SK-N-SH treated with all-trans-retinoic acid at 6 μM for 48 hours (cell line): ENCODE results near the gene CACNA1H.
"Not testable (repeated sequence)": the region's sequence is repeated elsewhere in the genome, so short reads cannot be mapped to it uniquely, and the experiment has no call there.

Experiments
- BACH2 ChIP-seq: fragments of 250-450 bp; sonication (Bioruptor Pico); IDR thresholded peaks from 2 replicates; pipeline ENCODE4 v1.9.0; 2021; ENCODE audit warnings: mild to moderate bottlenecking, borderline replicate concordance
- ESRRG ChIP-seq: fragments of 250-450 bp; sonication (Bioruptor Pico); IDR thresholded peaks from 2 replicates; pipeline ENCODE4 v1.6.1; 2021; ENCODE audit warnings: mild to moderate bottlenecking
- GLIS3 ChIP-seq: fragments of 250-450 bp; sonication (Bioruptor Pico); IDR thresholded peaks from 2 replicates; pipeline ENCODE4 v1.5.0; 2020; ENCODE audit warnings: mild to moderate bottlenecking, moderate library complexity
- OSR1 ChIP-seq: fragments of 250-450 bp; sonication (Bioruptor Pico); IDR thresholded peaks from 2 replicates; pipeline ENCODE4 v1.8.0; 2022; ENCODE audit warnings: moderate library complexity, mild to moderate bottlenecking, inconsistent platforms
- PPARA ChIP-seq: fragments of 250-450 bp; sonication (Bioruptor Pico); IDR thresholded peaks from 2 replicates; pipeline ENCODE4 v1.5.0; 2020; ENCODE audit warnings: mild to moderate bottlenecking, borderline replicate concordance
- RARB ChIP-seq: fragments of 250-450 bp; sonication (Bioruptor Pico); IDR thresholded peaks from 2 replicates; pipeline ENCODE4 v1.8.0; 2021; ENCODE audit warnings: mild to moderate bottlenecking, moderate library complexity
- ZFP3 ChIP-seq: fragments of 250-450 bp; sonication (Bioruptor Pico); IDR thresholded peaks from 2 replicates; pipeline ENCODE4 v1.5.0; 2020; ENCODE audit warnings: mild to moderate bottlenecking, moderate library complexity
- ZFP30 ChIP-seq: fragments of 450-650 bp; formaldehyde crosslinking; IDR thresholded peaks from 2 replicates; pipeline ENCODE4 v1.5.0; 2022; ENCODE audit warnings: mild to moderate bottlenecking, moderate library complexity
- ZNF565 ChIP-seq: fragments of 450-650 bp; formaldehyde crosslinking; conservative IDR thresholded peaks from 2 replicates; pipeline ENCODE4 v1.5.0; 2020; ENCODE audit warnings: low read depth, mild to moderate bottlenecking, moderate library complexity
- ZNF8 ChIP-seq: fragments of 450-650 bp; formaldehyde crosslinking; IDR thresholded peaks from 2 replicates; pipeline ENCODE4 v1.5.0; 2020; ENCODE audit warnings: mild to moderate bottlenecking, moderate library complexity
- TF ChIP-seq, protein P1 (sequence below): fragments of 250-450 bp; sonication (Bioruptor Pico); IDR thresholded peaks from 2 replicates; pipeline ENCODE4 v1.8.0; 2020; ENCODE audit warnings: mild to moderate bottlenecking, moderate library complexity, borderline replicate concordance
- TF ChIP-seq, protein P2 (sequence below): fragments of 250-450 bp; sonication (Bioruptor Pico); IDR thresholded peaks from 2 replicates; pipeline ENCODE4 v1.5.0; 2020; ENCODE audit warnings: mild to moderate bottlenecking, moderate library complexity

DNA sequence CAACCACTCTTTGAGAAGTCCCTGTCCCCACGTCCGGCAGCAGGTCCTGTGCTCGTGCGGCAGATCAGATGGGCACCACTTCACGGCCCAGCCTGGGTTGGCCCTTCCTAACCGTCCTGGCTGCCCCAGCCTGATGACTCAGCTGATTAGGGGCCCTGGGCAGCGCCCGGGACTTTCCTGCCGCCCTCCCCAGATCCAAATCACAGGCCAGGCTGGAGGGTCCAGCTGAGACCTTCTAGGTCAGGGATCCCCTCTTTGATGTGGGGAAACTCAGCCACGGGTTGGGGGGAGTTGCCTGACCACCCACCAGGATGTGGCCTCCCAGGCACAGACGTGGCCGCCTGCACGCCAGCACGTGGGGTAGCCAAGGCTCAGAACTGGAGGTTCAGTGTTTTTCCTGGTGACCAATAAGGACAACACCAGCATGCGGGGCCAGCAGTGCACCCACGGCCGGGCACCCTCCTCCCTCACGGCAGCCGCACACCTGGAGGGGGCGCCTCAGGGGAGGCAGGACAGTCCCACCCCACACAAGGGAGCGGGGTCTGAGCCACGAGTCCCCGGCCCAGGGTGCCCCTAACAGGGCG is 72.9 kb downstream of the CACNA1H start:
- TF ChIP-seq PPARA (CRISPR knock-in tag); ZNF565 (CRISPR knock-in tag); RARB (CRISPR knock-in tag); OSR1; ESRRG; BACH2; ZFP3 (CRISPR knock-in tag); ZFP30 (CRISPR knock-in tag); ZNF8; GLIS3 (CRISPR knock-in tag): not testable (repeated sequence)
- TF ChIP-seq, protein P1, sequence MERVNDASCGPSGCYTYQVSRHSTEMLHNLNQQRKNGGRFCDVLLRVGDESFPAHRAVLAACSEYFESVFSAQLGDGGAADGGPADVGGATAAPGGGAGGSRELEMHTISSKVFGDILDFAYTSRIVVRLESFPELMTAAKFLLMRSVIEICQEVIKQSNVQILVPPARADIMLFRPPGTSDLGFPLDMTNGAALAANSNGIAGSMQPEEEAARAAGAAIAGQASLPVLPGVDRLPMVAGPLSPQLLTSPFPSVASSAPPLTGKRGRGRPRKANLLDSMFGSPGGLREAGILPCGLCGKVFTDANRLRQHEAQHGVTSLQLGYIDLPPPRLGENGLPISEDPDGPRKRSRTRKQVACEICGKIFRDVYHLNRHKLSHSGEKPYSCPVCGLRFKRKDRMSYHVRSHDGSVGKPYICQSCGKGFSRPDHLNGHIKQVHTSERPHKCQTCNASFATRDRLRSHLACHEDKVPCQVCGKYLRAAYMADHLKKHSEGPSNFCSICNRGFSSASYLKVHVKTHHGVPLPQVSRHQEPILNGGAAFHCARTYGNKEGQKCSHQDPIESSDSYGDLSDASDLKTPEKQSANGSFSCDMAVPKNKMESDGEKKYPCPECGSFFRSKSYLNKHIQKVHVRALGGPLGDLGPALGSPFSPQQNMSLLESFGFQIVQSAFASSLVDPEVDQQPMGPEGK (CRISPR knock-in tag), result not testable (repeated sequence)
- TF ChIP-seq, protein P2, sequence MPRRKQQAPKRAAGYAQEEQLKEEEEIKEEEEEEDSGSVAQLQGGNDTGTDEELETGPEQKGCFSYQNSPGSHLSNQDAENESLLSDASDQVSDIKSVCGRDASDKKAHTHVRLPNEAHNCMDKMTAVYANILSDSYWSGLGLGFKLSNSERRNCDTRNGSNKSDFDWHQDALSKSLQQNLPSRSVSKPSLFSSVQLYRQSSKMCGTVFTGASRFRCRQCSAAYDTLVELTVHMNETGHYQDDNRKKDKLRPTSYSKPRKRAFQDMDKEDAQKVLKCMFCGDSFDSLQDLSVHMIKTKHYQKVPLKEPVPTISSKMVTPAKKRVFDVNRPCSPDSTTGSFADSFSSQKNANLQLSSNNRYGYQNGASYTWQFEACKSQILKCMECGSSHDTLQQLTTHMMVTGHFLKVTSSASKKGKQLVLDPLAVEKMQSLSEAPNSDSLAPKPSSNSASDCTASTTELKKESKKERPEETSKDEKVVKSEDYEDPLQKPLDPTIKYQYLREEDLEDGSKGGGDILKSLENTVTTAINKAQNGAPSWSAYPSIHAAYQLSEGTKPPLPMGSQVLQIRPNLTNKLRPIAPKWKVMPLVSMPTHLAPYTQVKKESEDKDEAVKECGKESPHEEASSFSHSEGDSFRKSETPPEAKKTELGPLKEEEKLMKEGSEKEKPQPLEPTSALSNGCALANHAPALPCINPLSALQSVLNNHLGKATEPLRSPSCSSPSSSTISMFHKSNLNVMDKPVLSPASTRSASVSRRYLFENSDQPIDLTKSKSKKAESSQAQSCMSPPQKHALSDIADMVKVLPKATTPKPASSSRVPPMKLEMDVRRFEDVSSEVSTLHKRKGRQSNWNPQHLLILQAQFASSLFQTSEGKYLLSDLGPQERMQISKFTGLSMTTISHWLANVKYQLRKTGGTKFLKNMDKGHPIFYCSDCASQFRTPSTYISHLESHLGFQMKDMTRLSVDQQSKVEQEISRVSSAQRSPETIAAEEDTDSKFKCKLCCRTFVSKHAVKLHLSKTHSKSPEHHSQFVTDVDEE (CRISPR knock-in tag), result not testable (repeated sequence)
